Prostate gland (tissue), 2 donors: ENCODE results near the gene KLF15. TPM values are rescaled to one million over a fixed set of nuclear protein-coding genes. Genes with fewer than 3 reads are reported as not detected.

Source experiments
- DNase-seq: peaks from one replicate; pipeline ENCODE4 v3.0.0-alpha.2; 2019; ENCODE audit warnings: low spot score
- H3K27ac ChIP-seq, 2 donors: fragments of 200-600 bp; sonication (generic); 2 replicates each; pipeline ENCODE4 v1.5.1; 2017 to 2019
- H3K27me3 ChIP-seq: fragments of 200-600 bp; sonication (generic); replicated peaks from 2 replicates; pipeline ENCODE4 v1.5.1; 2019; ENCODE audit not compliant: insufficient read depth
- H3K36me3 ChIP-seq, 2 donors: fragments of 200-600 bp; sonication (generic); 1 replicate in 1 of 2; 2 replicates in 1 of 2; pipeline versions ENCODE4 v1.5.1 to v1.8.1; 2017 to 2019
- H3K4me1 ChIP-seq: fragments of 200-600 bp; sonication (generic); replicated peaks from 2 replicates; pipeline ENCODE4 v1.5.1; 2019
- H3K4me3 ChIP-seq, 2 donors: fragments of 200-600 bp; sonication (generic); 2 replicates each; pipeline ENCODE4 v1.5.1; 2017 to 2019
- H3K9me3 ChIP-seq: fragments of 200-600 bp; sonication (generic); 2 replicates; pipeline ENCODE4 v1.5.1; 2017
- CTCF ChIP-seq, 4 experiments: fragments of 200-600 bp in 2 of 4; fragments of 450-650 bp in 2 of 4; sonication (generic) in 2 of 4; IDR thresholded peaks; 1 replicate in 3 of 4; 2 replicates in 1 of 4; pipeline ENCODE4 v1.5.1; 2016 to 2019; ENCODE audit warnings: antibody characterized with exemption in 4 of 4, mild to moderate bottlenecking in 2 of 4, moderate library complexity in 2 of 4
- POLR2A ChIP-seq: fragments of 450-650 bp; IDR thresholded peaks from one replicate; pipeline ENCODE4 v1.6.1; 2016; ENCODE audit warnings: antibody characterized with exemption, mild to moderate bottlenecking
- POLR2AphosphoS5 ChIP-seq: sonication (generic); formaldehyde crosslinking; IDR thresholded peaks from one replicate; pipeline ENCODE4 v1.6.1; 2017; ENCODE audit warnings: antibody characterized with exemption
- WGBS: methylation state at CpG from one replicate; pipeline ENCODE4 v1.1.5; 2018; 5-methylcytosine and 5-hydroxymethylcytosine counted together
- intact Hi-C: fragments of 100-400 bp; cut with DNase I; formaldehyde crosslinking; loops from one replicate; pipeline ENCODE4 v1.14.2; 2022
- total RNA-seq, 2 donors: library from RNA; depleted of rRNA; stranded (reverse); fragments of >200 nt; gene quantifications; one replicate each; pipeline ENCODE4 v1.1.0, GENCODE V29; 2016

The KLF15 gene
- total RNA-seq, 2 donors from 2014 or later = 52.7 to 72.6 TPM

GRCh38 chr3:126313166-126313565, 44.0 kb downstream of the KLF15 start:
- TF ChIP-seq CTCF (IDR thresholded peaks at IDR 0.05) = no peak
- TF ChIP-seq POLR2AphosphoS5 = no peak
- TF ChIP-seq POLR2A = no peak
- Histone ChIP-seq H3K4me1 (peaks cover 4% of the 10 kb centered on the region), H3K4me3 (no peak overlapping the region), H3K27me3 (no peaks in the 10 kb centered on the region), H3K27ac (no peak overlapping the region), H3K36me3 (no peaks in the 10 kb centered on the region), H3K9me3 (no peaks in the 10 kb centered on the region)
- WGBS = 97% methylated on average over 6 of the region's 6 CpGs
- no peak for DNase-seq
- intact Hi-C loops = no loop called here

GRCh38 chr3:126312341-126312740, 44.9 kb downstream of the KLF15 start:
- no peak overlapping the region for H3K27ac ChIP-seq
- no peaks in the 10 kb centered on the region for H3K27me3 ChIP-seq
- intact Hi-C loops = no loop called here
- no peak for DNase-seq
- no peaks in the 10 kb centered on the region for H3K9me3 ChIP-seq
- TF ChIP-seq CTCF (IDR thresholded peaks at IDR 0.05) (no peak), POLR2A (no peak), POLR2AphosphoS5 (no peak)
- no peak overlapping the region for H3K4me3 ChIP-seq
- WGBS = 97% methylated on average over 7 of the region's 7 CpGs
- no peaks in the 10 kb centered on the region for H3K36me3 ChIP-seq
- H3K4me1 ChIP-seq = peaks cover 4% of the 10 kb centered on the region

- H3K4me3 ChIP-seq = no peak overlapping the region
- intact Hi-C loops = no loop called here
- H3K36me3 ChIP-seq = no peaks in the 10 kb centered on the region
- no peak for DNase-seq
- no peaks in the 10 kb centered on the region for H3K9me3 ChIP-seq
- H3K27ac ChIP-seq = no peak overlapping the region
- TF ChIP-seq POLR2AphosphoS5 = no peak
- TF ChIP-seq CTCF (IDR thresholded peaks at IDR 0.05) = no peak
- no peak for TF ChIP-seq POLR2A
- H3K4me1 ChIP-seq = peaks cover 4% of the 10 kb centered on the region
- WGBS = 92% methylated on average over 7 of the region's 7 CpGs
- no peaks in the 10 kb centered on the region for H3K27me3 ChIP-seq
These were observed 45.8 kb downstream of the KLF15 start for GRCh38 chr3:126311338-126311978.

- TF ChIP-seq POLR2AphosphoS5 (no peak), CTCF (IDR thresholded peaks at IDR 0.05) (no peak)
- no peaks in the 10 kb centered on the region for H3K9me3 ChIP-seq
- no peaks in the 10 kb centered on the region for H3K27me3 ChIP-seq
- intact Hi-C loops = no loop called here
- no peaks in the 10 kb centered on the region for H3K4me1 ChIP-seq
- DNase-seq = no peak
- H3K4me3 ChIP-seq = no peak overlapping the region
- no peaks in the 10 kb centered on the region for H3K36me3 ChIP-seq
- no peak overlapping the region for H3K27ac ChIP-seq
- 83% methylated on average over 5 of the region's 5 CpGs for WGBS
These were observed 46.4 kb downstream of the KLF15 start for GRCh38 chr3:126310816-126311215.

- no peak for DNase-seq
- H3K27me3 ChIP-seq = no peaks in the 10 kb centered on the region
- intact Hi-C loops = no loop called here
- H3K36me3 ChIP-seq = no peaks in the 10 kb centered on the region
- H3K27ac ChIP-seq = no peak overlapping the region
- WGBS = 90% methylated on average over 12 of the region's 12 CpGs
- H3K4me1 ChIP-seq = no peaks in the 10 kb centered on the region
- no peaks in the 10 kb centered on the region for H3K9me3 ChIP-seq
- no peak overlapping the region for H3K4me3 ChIP-seq
- TF ChIP-seq CTCF (IDR thresholded peaks at IDR 0.05) = no peak
- TF ChIP-seq POLR2A = no peak
- TF ChIP-seq POLR2AphosphoS5 = no peak
These were observed 47.1 kb downstream of the KLF15 start for GRCh38 chr3:126309861-126310655.
